ENCODE measurements around the gene GSC2. TPM values are rescaled to one million over a fixed set of nuclear protein-coding genes. Genes with fewer than 3 reads are reported as not detected.

Gene GSC2
- total and polyA plus RNA-seq, 9 of the 15 experiments (the other 6 are each of a cell fraction or from before 2014, with no cell fraction given) = not detected

DNA sequence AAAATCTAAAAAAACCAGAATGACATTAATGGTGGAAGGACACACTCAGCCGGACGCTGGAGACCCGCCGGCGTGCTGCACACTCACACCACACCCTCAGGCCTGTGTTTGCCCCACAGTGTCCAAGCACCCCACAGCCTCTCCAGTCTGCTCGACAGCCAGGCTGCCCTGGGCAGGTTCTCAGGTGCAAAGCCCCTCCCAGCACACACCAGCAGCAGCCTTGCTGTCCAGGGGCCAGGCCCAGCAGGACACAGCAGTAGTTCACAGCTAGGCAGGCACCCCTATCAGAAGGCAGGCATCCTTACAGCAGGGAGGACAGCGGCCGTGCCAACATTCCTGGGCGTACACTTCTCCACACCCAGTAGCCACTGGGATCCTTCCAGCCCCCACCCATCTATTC lies 30.1 kb upstream of the GSC2 start:
- in situ Hi-C loops (cut with MboI) = no loop called here
- no peak overlapping the region for H3K27ac ChIP-seq (ENCODE audit: extremely low read depth, low read depth, low read length)
- ATAC-seq = no peak

GRCh38 chr22:19179497-19180048 lies 29.5 kb upstream of the GSC2 start:
- Histone ChIP-seq H3K36me3 (ENCODE audit: control insufficient read depth, insufficient read depth, low read length) (peaks cover 29% of the 10 kb centered on the region; the same call in 2 of the 3 replicates), H3K79me2 (ENCODE audit: control insufficient read depth, insufficient read depth, low read length) (peaks cover 38% of the 10 kb centered on the region), H4K20me1 (replicated peaks; ENCODE audit: control insufficient read depth, insufficient read depth, low read length) (peaks cover 17% of the 10 kb centered on the region; the same call in 1 of the 2 replicates), H3K9me1 (ENCODE audit: control insufficient read depth, insufficient read depth, low read length) (peaks cover 8% of the 10 kb centered on the region), H3K4me2 (ENCODE audit: insufficient read depth, low read length) (peak overlapping the region; percentile 90), H3K27me3 (ENCODE audit: control insufficient read depth in 2 of 2, insufficient read depth in 2 of 2, low read length in 2 of 2) (peaks cover 15 to 29% of the 10 kb centered on the region in 2 experiments; a peak in 4 of 5 replicates), H3K27ac (ENCODE audit: extremely low read depth, low read depth, low read length) (peak overlapping the region; percentile 85), H3K9ac (ENCODE audit: insufficient read depth in 1 of 2, low read depth in 2 of 2, low read length in 2 of 2) (peak overlapping the region; percentile 80 to 96), H2AFZ (ENCODE audit: low read depth, low read length) (peak overlapping the region; percentile 90), H3K4me3 (peak overlapping the region; percentile 76), H3K4me1 (replicated peaks in 1 of 2; ENCODE audit: control insufficient read depth in 2 of 2, insufficient read depth in 2 of 2, low read length in 2 of 2) (peaks cover 27 to 88% of the 10 kb centered on the region in 2 experiments), H3K9me3 (replicated peaks; ENCODE audit: control insufficient read depth, insufficient read depth, low read depth, low read length) (no peaks in the 10 kb centered on the region)
- in situ Hi-C loops (cut with MboI) = loop anchor here (5.0 kb wide), 1 partner anchor 448 kb away; no protein-coding TSS in a partner anchor
- ChIA-PET CTCF (ENCODE audit: low intra/inter-chr PET ratio) (interaction anchor here (1.0 to 2.6 kb wide), 4 partner anchors 35 to 450 kb away, joined by 3 to 31 read pairs (median 10); partner anchors contain the start of gene ESS2), POLR2A (interaction anchor here (0.5 to 11.1 kb wide), 38 partner anchors 8 to 1064 kb away, joined by 3 to 191 read pairs (median 4); partner anchors contain the start of genes CDC45, CLTCL1, HIRA and UFD1)
- ATAC-seq (peak; percentile 84), FAIRE-seq (peak; percentile 99), DNase-seq (ENCODE audit: extremely low read depth in 1 of 4, low spot score in 3 of 4) (peak; percentile 93 to 99 (median 95))
- 32% methylated on average over 15 of the region's 15 CpGs for WGBS (ENCODE audit: insufficient coverage, low coverage, missing lambda C conversion rate)
- intact Hi-C loops (cut with micrococcal nuclease) = loop anchor here (1.0 to 5.0 kb wide), 9 partner anchors 35 to 451 kb away; partner anchors contain the start of genes CDC45, ESS2, MRPL40 and UFD1
- BruUV-seq (replicated peaks) = no TSS peak
- TF ChIP-seq NR2F6 (CRISPR knock-in tag; IDR thresholded peaks at IDR 0.05) = no peak
- TF ChIP-seq ZNF354B (CRISPR knock-in tag; IDR thresholded peaks at IDR 0.05) = no peak
- no peak for TF ChIP-seq BDP1 (IDR thresholded peaks at IDR 0.05; ENCODE audit: insufficient read depth, insufficient read length)
- TF ChIP-seq E2F3 (CRISPR knock-in tag; IDR thresholded peaks at IDR 0.05) = no peak; the same call in none of the 2 replicates
- no peak for TF ChIP-seq ZNF639 (CRISPR knock-in tag; conservative IDR thresholded peaks at IDR 0.05 in 1 of 2, IDR thresholded peaks at IDR 0.05 in 1 of 2)
- no peak for TF ChIP-seq CHD2 (IDR thresholded peaks at IDR 0.05; ENCODE audit: low read depth, low read length)
- TF ChIP-seq NCOA6 (IDR thresholded peaks at IDR 0.05) = no peak
- TF ChIP-seq PHF8 (IDR thresholded peaks at IDR 0.05; ENCODE audit: borderline replicate concordance, low read length) = no peak
- TF ChIP-seq SRSF3 (IDR thresholded peaks at IDR 0.05; ENCODE audit: insufficient read depth, low read length) = no peak

More for the DNA sequence above, 30.1 kb upstream of the GSC2 start:
- H4K20me1 ChIP-seq (replicated peaks; ENCODE audit: control insufficient read depth, insufficient read depth, low read length) = peaks cover 10% of the 10 kb centered on the region; the same call in 1 of the 2 replicates
- FAIRE-seq (no peak), DNase-seq (ENCODE audit: extremely low read depth in 1 of 4, low spot score in 3 of 4) (no peak)
- CTCF ChIA-PET (ENCODE audit: low intra/inter-chr PET ratio) = interaction anchor here (1.2 to 2.6 kb wide), 3 partner anchors 297 to 538 kb away, joined by 7 to 31 read pairs (median 14); no protein-coding TSS in a partner anchor
- peak overlapping the region; percentile 90; the same call in 1 of the 2 replicates for H2AFZ ChIP-seq (ENCODE audit: low read depth, low read length)
- H3K79me2 ChIP-seq (ENCODE audit: control insufficient read depth, insufficient read depth, low read length) = peaks cover 32% of the 10 kb centered on the region
- H3K27me3 ChIP-seq (ENCODE audit: control insufficient read depth in 2 of 2, insufficient read depth in 2 of 2, low read length in 2 of 2) = peaks cover 15 to 34% of the 10 kb centered on the region in 2 experiments; a peak in 4 of 5 replicates
- POLR2A ChIA-PET = interaction anchor here (0.7 to 11.1 kb wide), 12 partner anchors 14 to 310 kb away, joined by 3 to 191 read pairs (median 7); partner anchors contain the start of genes CDC45 and UFD1
- 66% methylated on average over 9 of the region's 9 CpGs for WGBS (ENCODE audit: insufficient coverage, low coverage, missing lambda C conversion rate)
- no TSS peak for BruUV-seq (replicated peaks)
- TF ChIP-seq ZNF311 (CRISPR knock-in tag; IDR thresholded peaks at IDR 0.05) (no peak), TAF15 (IDR thresholded peaks at IDR 0.05; ENCODE audit: low read depth, low read length) (0 out of 2 replicates have a peak, but pooled peaks have one; percentile 47)
- H3K4me3 ChIP-seq = no peak overlapping the region
- intact Hi-C loops (cut with micrococcal nuclease) = no loop called here
- no peak overlapping the region for H3K4me2 ChIP-seq (ENCODE audit: insufficient read depth, low read length)
- H3K9me3 ChIP-seq (replicated peaks; ENCODE audit: control insufficient read depth, insufficient read depth, low read depth, low read length) = no peaks in the 10 kb centered on the region
- peaks cover 26 to 88% of the 10 kb centered on the region in 2 experiments for H3K4me1 ChIP-seq (replicated peaks in 1 of 2; ENCODE audit: control insufficient read depth in 2 of 2, insufficient read depth in 2 of 2, low read length in 2 of 2)
- peaks cover 22% of the 10 kb centered on the region; the same call in 2 of the 3 replicates for H3K36me3 ChIP-seq (ENCODE audit: control insufficient read depth, insufficient read depth, low read length)
- H3K9me1 ChIP-seq (ENCODE audit: control insufficient read depth, insufficient read depth, low read length) = peaks cover 7% of the 10 kb centered on the region
- peak overlapping the region in 1 of 2 experiments; percentile 96; a peak in 3 of 4 replicates for H3K9ac ChIP-seq (ENCODE audit: insufficient read depth in 1 of 2, low read depth in 2 of 2, low read length in 2 of 2)

Data from K562 (cell line).